ENCODE results near the gene SP110.

GRCh38 chr2:230220347-230220969 is 674 bp upstream of the SP110 start:
- no peak for TF ChIP-seq CTCF (IDR thresholded peaks at IDR 0.05; ENCODE audit: extremely low read depth in 1 of 2, insufficient read depth in 1 of 2, low read depth in 1 of 2, low read length in 2 of 2)
- no peak for TF ChIP-seq JUN (IDR thresholded peaks at IDR 0.05; ENCODE audit: borderline replicate concordance, insufficient read depth, insufficient read length, low read depth)
- no peak for TF ChIP-seq EZH2 (IDR thresholded peaks at IDR 0.05; ENCODE audit: borderline replicate concordance, low read depth, low read length, severe bottlenecking)
- no peak for TF ChIP-seq MYC (IDR thresholded peaks at IDR 0.05; ENCODE audit: low read depth, low read length)
- TF ChIP-seq POLR2A (IDR thresholded peaks at IDR 0.05; ENCODE audit: low read depth, low read length) = no peak
